ENCODE results near the gene SGCA.

The SGCA gene

GRCh38 chr17:50149417-50150353 lies 16.1 kb upstream of the SGCA start:
- Mint-ChIP-seq H3K27me3 (ENCODE audit: low read depth) (no peaks in the 10 kb centered on the region), H3K27ac (peak overlapping the region; percentile 73), H3K36me3 (ENCODE audit: low read depth) (peaks cover 36% of the 10 kb centered on the region), H3K4me3 (peak overlapping the region; percentile 91), H3K4me1 (ENCODE audit: low read depth) (peaks cover 40% of the 10 kb centered on the region), H3K9me3 (no peaks in the 10 kb centered on the region)
- DNase-seq (ENCODE audit: low spot score), result peak; percentile 51

- H3K9me3 Mint-ChIP-seq, result no peaks in the 10 kb centered on the region
- H3K36me3 Mint-ChIP-seq (ENCODE audit: low read depth), result peaks cover 32% of the 10 kb centered on the region
- H3K27me3 Mint-ChIP-seq (ENCODE audit: low read depth), result no peaks in the 10 kb centered on the region
- H3K4me3 Mint-ChIP-seq, result peak within 1 kb of the TSS; percentile 91
- DNase-seq (ENCODE audit: low spot score), result no peak
- peaks cover 41% of the 10 kb centered on the region for H3K4me1 Mint-ChIP-seq (ENCODE audit: low read depth)
- peak within 1 kb of the TSS; percentile 94 for H3K27ac Mint-ChIP-seq
Measured at GRCh38 chr17:50150354-50151040, 15.3 kb upstream of the SGCA start, which contains the start of gene PPP1R9B. Gene PPP1R9B, minus strand, starts transcription at chr17:50150677. Its CDS starts 164 bp downstream, at chr17:50150513.

GRCh38 chr17:50151041-50151936 lies 14.5 kb upstream of the SGCA start:
- Mint-ChIP-seq H3K4me1 (ENCODE audit: low read depth) (peaks cover 38% of the 10 kb centered on the region), H3K36me3 (ENCODE audit: low read depth) (peaks cover 27% of the 10 kb centered on the region)
- DNase-seq (ENCODE audit: low spot score), result peak; percentile 89

GRCh38 chr17:50151937-50152547 lies 13.8 kb upstream of the SGCA start:
- Mint-ChIP-seq H3K36me3 (ENCODE audit: low read depth) (peaks cover 21% of the 10 kb centered on the region), H3K9me3 (no peaks in the 10 kb centered on the region)

More at GRCh38 chr17:50151041-50151936, 14.5 kb upstream of the SGCA start:
- Mint-ChIP-seq H3K27me3 (ENCODE audit: low read depth) (no peaks in the 10 kb centered on the region), H3K9me3 (no peaks in the 10 kb centered on the region), H3K4me3 (peak overlapping the region; percentile 91), H3K27ac (peak overlapping the region; percentile 94)

GRCh38 chr17:50152736-50153135 lies 13.1 kb upstream of the SGCA start:
- Mint-ChIP-seq H3K27me3 (ENCODE audit: low read depth) (no peaks in the 10 kb centered on the region), H3K27ac (no peak overlapping the region), H3K4me3 (peak overlapping the region; percentile 91), H3K4me1 (ENCODE audit: low read depth) (peaks cover 28% of the 10 kb centered on the region), H3K9me3 (no peaks in the 10 kb centered on the region), H3K36me3 (ENCODE audit: low read depth) (peaks cover 14% of the 10 kb centered on the region)
- no peak for DNase-seq (ENCODE audit: low spot score)

More at GRCh38 chr17:50151937-50152547, 13.8 kb upstream of the SGCA start:
- Mint-ChIP-seq H3K4me3 (peak overlapping the region; percentile 91), H3K4me1 (ENCODE audit: low read depth) (peaks cover 32% of the 10 kb centered on the region), H3K27ac (peak overlapping the region; percentile 94), H3K27me3 (ENCODE audit: low read depth) (no peaks in the 10 kb centered on the region)
- DNase-seq (ENCODE audit: low spot score), result peak; percentile 66

- Mint-ChIP-seq H3K4me3 (no peak overlapping the region), H3K27ac (no peak overlapping the region), H3K4me1 (ENCODE audit: low read depth) (peaks cover 37% of the 10 kb centered on the region), H3K27me3 (ENCODE audit: low read depth) (no peaks in the 10 kb centered on the region), H3K9me3 (no peaks in the 10 kb centered on the region), H3K36me3 (ENCODE audit: low read depth) (peaks cover 5% of the 10 kb centered on the region)
- no peak for DNase-seq (ENCODE audit: low spot score)
Measured at GRCh38 chr17:50153650-50154575, 11.9 kb upstream of the SGCA start.

- H3K4me3 Mint-ChIP-seq, result peak overlapping the region; percentile 40
- H3K27me3 Mint-ChIP-seq (ENCODE audit: low read depth), result peaks cover 3% of the 10 kb centered on the region
- peak overlapping the region; percentile 52 for H3K27ac Mint-ChIP-seq
Measured at GRCh38 chr17:50154604-50155003, 11.2 kb upstream of the SGCA start.

GRCh38 chr17:50155115-50155819 lies 10.5 kb upstream of the SGCA start:
- Mint-ChIP-seq H3K36me3 (ENCODE audit: low read depth) (peaks cover 3% of the 10 kb centered on the region), H3K27ac (peak overlapping the region; percentile 52), H3K27me3 (ENCODE audit: low read depth) (peaks cover 9% of the 10 kb centered on the region), H3K4me1 (ENCODE audit: low read depth) (peaks cover 44% of the 10 kb centered on the region), H3K4me3 (peak overlapping the region; percentile 40), H3K9me3 (no peaks in the 10 kb centered on the region)
- no peak for DNase-seq (ENCODE audit: low spot score)

More at GRCh38 chr17:50154604-50155003, 11.2 kb upstream of the SGCA start:
- Mint-ChIP-seq H3K4me1 (ENCODE audit: low read depth) (peaks cover 40% of the 10 kb centered on the region), H3K9me3 (no peaks in the 10 kb centered on the region), H3K36me3 (ENCODE audit: low read depth) (peaks cover 3% of the 10 kb centered on the region)
- DNase-seq (ENCODE audit: low spot score), result no peak

- no peak overlapping the region for H3K4me3 Mint-ChIP-seq
- peaks cover 9% of the 10 kb centered on the region for H3K27me3 Mint-ChIP-seq (ENCODE audit: low read depth)
- H3K4me1 Mint-ChIP-seq (ENCODE audit: low read depth), result peaks cover 50% of the 10 kb centered on the region
- peaks cover 5% of the 10 kb centered on the region for H3K9me3 Mint-ChIP-seq
- H3K27ac Mint-ChIP-seq, result no peak overlapping the region
- DNase-seq (ENCODE audit: low spot score), result no peak
- peaks cover 1% of the 10 kb centered on the region for H3K36me3 Mint-ChIP-seq (ENCODE audit: low read depth)
Measured at GRCh38 chr17:50157891-50158290, 7.9 kb upstream of the SGCA start.

GRCh38 chr17:50161023-50161910 lies 4.5 kb upstream of the SGCA start:
- peaks cover 5% of the 10 kb centered on the region for H3K9me3 Mint-ChIP-seq
- H3K27ac Mint-ChIP-seq, result peak overlapping the region; percentile 96
- H3K4me1 Mint-ChIP-seq (ENCODE audit: low read depth), result peaks cover 38% of the 10 kb centered on the region

GRCh38 chr17:50161911-50162288 lies 3.9 kb upstream of the SGCA start:
- Mint-ChIP-seq H3K9me3 (peaks cover 5% of the 10 kb centered on the region), H3K4me1 (ENCODE audit: low read depth) (peaks cover 38% of the 10 kb centered on the region), H3K27me3 (ENCODE audit: low read depth) (peaks cover 9% of the 10 kb centered on the region), H3K27ac (peak overlapping the region; percentile 96), H3K4me3 (peak overlapping the region; percentile 75), H3K36me3 (ENCODE audit: low read depth) (peaks cover 1% of the 10 kb centered on the region)
- DNase-seq (ENCODE audit: low spot score), result no peak

More at GRCh38 chr17:50161023-50161910, 4.5 kb upstream of the SGCA start:
- peaks cover 1% of the 10 kb centered on the region for H3K36me3 Mint-ChIP-seq (ENCODE audit: low read depth)
- peak overlapping the region; percentile 75 for H3K4me3 Mint-ChIP-seq
- peak; percentile 96 for DNase-seq (ENCODE audit: low spot score)
- H3K27me3 Mint-ChIP-seq (ENCODE audit: low read depth), result peaks cover 9% of the 10 kb centered on the region

Measured in T-helper 2 cell treated with Interferon-gamma antibody and Interleukin-4, amounts not matched to agents 5 μg/mL and 100 μg/mL, for 36 hours (primary cell).